ENCODE measurements around the gene TUBB4B.

TUBB4B gene

DNA sequence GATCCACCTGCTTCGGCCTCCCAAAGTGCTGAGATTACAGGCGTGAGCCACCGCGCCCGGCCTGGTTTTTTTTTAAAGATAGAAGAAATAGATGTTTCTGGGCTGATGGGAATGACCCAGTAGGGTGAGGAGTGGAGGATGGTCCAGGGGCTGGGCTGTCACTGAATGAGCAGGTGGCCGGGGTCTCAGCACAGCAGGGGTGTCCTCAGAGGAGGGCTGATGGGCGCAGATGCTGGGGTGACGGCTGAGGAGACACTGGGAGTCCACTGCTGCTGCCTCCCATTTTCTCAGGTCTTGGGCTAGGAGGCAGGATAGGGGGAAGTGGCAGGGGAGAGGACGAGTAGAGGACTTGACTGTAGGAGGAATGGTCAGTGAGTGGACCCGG is 34.1 kb downstream of the TUBB4B start:
- Histone ChIP-seq H3K36me3 (ENCODE audit: control insufficient read depth, insufficient read depth, low read length) (peaks cover 14% of the 10 kb centered on the region), H3K27me3 (ENCODE audit: control insufficient read depth, insufficient read depth, low read length) (no peaks in the 10 kb centered on the region), H3K9ac (ENCODE audit: low read depth, low read length) (no peak overlapping the region), H3K4me3 (ENCODE audit: low read depth, low read length) (no peak overlapping the region), H3K9me3 (ENCODE audit: control insufficient read depth, insufficient read depth, low read length) (no peaks in the 10 kb centered on the region), H3K4me1 (ENCODE audit: control insufficient read depth, insufficient read depth, low read length) (peaks cover 3% of the 10 kb centered on the region)

DNA sequence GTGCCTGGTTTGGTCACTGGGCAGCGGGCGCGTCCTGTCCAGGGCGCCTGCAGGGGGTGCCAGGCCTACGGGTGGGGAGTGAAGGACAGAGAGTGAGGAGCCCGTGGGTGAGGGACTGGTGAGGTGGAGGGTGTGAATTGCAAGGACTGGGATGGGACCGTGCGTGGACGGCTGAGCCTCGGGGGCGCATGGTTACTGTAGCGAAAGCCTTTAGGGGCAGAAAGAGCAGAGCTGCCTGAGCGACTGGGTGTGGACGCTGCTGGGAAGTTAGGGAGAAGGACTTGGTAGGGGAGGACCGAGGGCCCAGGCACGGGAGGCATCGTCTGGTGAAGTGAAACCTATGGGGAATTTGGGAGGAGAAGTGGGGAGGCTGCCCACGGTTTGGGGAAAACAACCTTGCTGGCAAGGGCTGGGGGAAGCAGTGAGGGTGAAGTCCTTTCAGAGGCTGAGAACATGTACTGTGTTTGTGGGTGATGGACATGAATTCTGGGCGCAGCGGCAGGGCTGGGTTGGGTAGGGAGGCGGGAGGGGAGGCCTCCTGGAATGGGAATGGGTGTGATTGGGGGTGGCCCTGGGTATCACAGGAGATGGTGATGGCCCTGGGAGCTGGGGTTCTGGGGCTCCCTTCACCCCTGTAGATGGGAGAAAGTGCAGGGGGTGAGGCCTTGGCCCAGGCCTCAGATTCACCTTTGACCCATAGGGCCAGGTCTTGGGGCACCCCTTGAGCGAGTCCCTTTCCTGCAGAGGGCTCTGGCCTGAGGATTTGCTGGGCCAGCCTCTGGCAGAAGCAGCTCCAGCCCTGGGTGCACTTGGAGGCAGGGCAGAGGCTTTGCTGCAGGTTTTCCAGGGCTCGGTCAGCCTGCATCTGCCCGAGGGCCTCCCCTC is 34.7 kb downstream of the TUBB4B start:
- peaks cover 13% of the 10 kb centered on the region for H3K36me3 ChIP-seq (ENCODE audit: control insufficient read depth, insufficient read depth, low read length)
- peaks cover 3% of the 10 kb centered on the region for H3K4me1 ChIP-seq (ENCODE audit: control insufficient read depth, insufficient read depth, low read length)
- H3K4me3 ChIP-seq (ENCODE audit: low read depth, low read length), result no peak overlapping the region
- peak overlapping the region; percentile 32 for H3K9ac ChIP-seq (ENCODE audit: low read depth, low read length)
- H3K9me3 ChIP-seq (ENCODE audit: control insufficient read depth, insufficient read depth, low read length), result no peaks in the 10 kb centered on the region
- no peaks in the 10 kb centered on the region for H3K27me3 ChIP-seq (ENCODE audit: control insufficient read depth, insufficient read depth, low read length)

DNA sequence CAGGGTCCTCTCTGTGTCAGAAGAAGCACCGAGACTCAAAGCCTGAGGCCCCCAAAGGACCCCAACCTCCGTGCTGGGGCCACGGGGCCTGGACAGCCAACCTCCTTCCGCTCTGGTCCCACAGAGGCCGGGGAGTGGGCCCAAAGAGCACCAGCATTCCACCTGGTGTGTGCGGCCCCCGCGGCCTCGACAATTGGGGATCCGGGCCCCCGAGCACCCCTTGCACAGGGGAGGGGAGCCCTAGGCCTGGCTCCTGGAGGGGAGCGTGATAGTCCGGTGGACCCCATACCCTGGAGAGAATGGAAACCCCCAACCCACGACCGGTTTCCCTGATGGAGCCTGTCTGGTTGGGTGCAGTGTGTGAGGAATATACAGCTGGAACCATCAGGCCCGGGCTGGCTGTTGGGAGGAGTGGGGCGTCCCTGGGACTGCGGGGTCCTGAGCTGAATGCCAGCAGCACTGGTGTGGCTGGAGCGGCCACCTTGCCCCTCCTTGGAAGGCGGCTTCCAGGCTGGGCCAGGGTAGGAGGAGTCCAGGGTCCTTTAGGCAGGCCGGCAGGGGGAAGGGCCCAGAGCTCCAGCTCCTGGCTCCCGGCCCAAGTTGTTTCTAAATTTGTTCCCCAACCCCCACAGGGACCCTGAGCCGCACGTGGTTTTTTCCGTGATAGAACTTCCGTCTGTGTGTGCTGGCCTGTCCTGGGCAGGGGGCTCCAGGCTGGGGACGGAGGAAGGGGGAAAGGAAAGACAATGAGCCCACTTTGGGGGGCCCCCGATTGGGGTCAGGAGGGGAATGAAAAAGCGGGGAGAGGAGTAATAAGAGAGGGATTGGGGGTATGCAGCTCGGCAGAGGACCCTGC is 35.6 kb downstream of the TUBB4B start:
- H3K4me3 ChIP-seq (ENCODE audit: low read depth, low read length), result peak overlapping the region; percentile 41
- H3K9me3 ChIP-seq (ENCODE audit: control insufficient read depth, insufficient read depth, low read length), result no peaks in the 10 kb centered on the region
- H3K4me1 ChIP-seq (ENCODE audit: control insufficient read depth, insufficient read depth, low read length), result peaks cover 3% of the 10 kb centered on the region
- H3K9ac ChIP-seq (ENCODE audit: low read depth, low read length), result peak overlapping the region; percentile 32
- H3K27me3 ChIP-seq (ENCODE audit: control insufficient read depth, insufficient read depth, low read length), result no peaks in the 10 kb centered on the region
- H3K36me3 ChIP-seq (ENCODE audit: control insufficient read depth, insufficient read depth, low read length), result peaks cover 12% of the 10 kb centered on the region

DNA sequence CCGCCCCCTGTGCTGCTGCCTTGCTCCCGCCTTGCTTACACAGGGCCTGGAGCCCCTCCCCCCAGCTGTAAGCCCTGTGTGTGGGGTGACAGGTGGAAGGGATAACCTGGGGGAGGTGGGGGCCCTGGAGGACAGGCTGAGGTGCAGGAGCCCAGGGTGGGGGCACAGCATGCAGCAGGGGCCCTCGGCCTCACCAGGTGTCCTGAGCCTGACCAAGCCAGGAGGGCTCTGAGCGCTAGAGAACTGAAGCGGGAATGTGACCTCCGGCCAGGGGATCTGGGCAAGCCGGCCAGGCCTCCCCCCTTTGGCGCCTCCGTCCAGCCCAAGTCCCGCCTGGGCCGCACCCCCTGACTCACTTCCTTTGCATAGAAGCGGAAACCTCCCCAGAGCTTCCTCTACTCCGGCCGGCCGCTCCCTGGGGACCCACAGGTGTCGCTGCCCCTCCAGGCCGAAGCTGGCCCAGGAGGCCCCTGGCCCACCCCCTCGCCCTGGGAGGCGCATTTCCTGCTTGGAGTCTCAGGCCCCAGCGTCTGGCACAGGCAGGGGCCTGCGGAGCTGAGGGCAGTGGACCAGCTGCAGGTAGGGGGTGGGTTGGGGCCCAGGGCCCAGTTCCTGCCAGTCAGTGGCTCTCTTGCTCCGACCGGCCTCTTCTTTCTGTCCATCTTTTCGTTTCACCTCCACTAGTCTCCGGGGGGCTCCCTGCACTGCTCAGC is 36.4 kb downstream of the TUBB4B start, which contains the start of gene TOR4A:
TOR4A (plus strand) TSS at position 398 of the 713 bp plus-strand sequence. CDS start 964 bp downstream, outside the sequence.
- H3K36me3 ChIP-seq (ENCODE audit: control insufficient read depth, insufficient read depth, low read length), result peaks cover 7% of the 10 kb centered on the region
- peaks cover 3% of the 10 kb centered on the region for H3K4me1 ChIP-seq (ENCODE audit: control insufficient read depth, insufficient read depth, low read length)

DNA sequence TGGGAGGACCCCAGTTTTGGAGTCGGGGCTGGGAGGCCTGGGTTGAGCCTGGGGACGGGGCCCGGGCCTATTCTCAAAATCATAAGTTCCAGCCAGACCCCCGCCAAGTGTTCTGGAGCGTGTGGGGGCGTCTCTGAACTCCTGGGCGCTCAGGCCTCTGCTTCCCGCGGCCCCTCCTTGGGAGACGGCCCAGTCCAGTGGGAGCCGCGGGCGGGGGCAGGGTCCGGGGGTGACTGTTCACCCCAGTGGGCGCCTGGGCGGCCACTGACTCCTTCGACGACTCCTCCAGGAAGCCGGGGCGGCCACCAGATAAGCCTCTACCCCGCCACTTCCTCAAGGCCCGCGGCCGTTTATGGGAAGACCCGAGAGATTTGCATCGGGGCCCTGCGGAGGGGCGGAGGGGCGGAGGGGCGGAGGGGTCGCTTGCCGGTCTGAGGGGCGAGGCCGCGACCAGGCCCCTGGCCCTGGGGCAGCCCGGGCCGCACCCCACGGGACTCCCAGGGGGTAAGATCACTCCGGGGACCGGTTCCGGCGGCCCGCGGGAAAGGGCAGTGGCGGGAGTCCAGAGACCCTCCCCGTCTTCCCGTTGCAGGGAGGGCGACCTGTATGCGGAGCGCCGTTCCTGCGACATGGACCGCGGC is 37.1 kb downstream of the TUBB4B start:
- no peaks in the 10 kb centered on the region for H3K9me3 ChIP-seq (ENCODE audit: control insufficient read depth, insufficient read depth, low read length)
- H3K27me3 ChIP-seq (ENCODE audit: control insufficient read depth, insufficient read depth, low read length), result no peaks in the 10 kb centered on the region
- H3K4me1 ChIP-seq (ENCODE audit: control insufficient read depth, insufficient read depth, low read length), result peaks cover 3% of the 10 kb centered on the region
- peaks cover 4% of the 10 kb centered on the region for H3K36me3 ChIP-seq (ENCODE audit: control insufficient read depth, insufficient read depth, low read length)
- peak overlapping the region; percentile 41 for H3K4me3 ChIP-seq (ENCODE audit: low read depth, low read length)
- peak overlapping the region; percentile 26 for H3K9ac ChIP-seq (ENCODE audit: low read depth, low read length)

More for the DNA sequence above, 36.4 kb downstream of the TUBB4B start, which contains the start of gene TOR4A:
- Histone ChIP-seq H3K9me3 (ENCODE audit: control insufficient read depth, insufficient read depth, low read length) (no peaks in the 10 kb centered on the region), H3K4me3 (ENCODE audit: low read depth, low read length) (peak within 1 kb of the TSS; percentile 41), H3K9ac (ENCODE audit: low read depth, low read length) (peak within 1 kb of the TSS; percentile 32), H3K27me3 (ENCODE audit: control insufficient read depth, insufficient read depth, low read length) (no peaks in the 10 kb centered on the region)

DNA sequence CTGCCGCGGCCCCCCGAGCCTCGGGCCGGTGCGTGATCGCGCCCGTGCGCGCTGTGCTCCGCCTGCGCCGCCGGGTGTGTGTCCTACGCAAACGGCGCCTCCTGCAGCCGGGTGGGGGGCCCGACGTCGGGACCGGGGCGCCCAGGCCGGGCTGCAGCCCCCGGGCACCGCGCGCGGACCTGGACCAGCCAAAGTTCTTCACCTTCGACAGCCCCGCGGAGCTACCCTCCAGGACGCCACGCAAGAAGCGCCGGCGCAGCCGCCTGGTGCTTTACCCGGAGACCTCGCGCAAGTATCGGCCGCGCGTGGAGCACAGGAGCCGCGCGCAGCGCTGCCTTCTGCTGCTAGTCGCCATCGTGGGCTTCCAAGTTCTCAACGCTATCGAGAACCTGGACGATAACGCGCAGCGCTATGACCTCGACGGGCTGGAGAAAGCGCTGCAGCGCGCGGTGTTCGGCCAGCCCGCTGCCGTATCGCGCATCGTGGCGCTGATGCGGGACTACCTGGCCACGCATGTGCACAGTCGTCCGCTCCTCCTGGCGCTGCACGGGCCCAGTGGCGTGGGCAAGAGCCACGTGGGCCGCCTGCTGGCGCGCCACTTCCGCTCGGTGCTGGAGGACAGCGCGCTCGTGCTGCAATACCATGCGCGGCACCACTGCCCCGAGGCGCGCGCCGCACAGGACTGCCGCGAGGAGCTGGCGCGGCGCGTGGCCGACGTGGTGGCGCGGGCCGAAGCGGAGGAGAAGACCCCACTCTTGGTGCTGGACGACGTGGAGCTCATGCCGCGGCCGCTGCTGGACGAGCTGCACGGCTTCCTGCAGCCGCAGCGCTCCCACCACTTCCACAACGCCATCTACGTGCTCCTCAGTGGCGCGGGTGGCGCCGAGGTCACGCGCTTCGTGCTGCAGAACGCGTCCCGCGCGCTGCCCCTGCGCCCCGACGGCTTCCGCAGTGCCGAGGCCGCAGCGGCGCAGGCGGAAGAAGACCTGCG is 37.9 kb downstream of the TUBB4B start:
- Histone ChIP-seq H3K9ac (ENCODE audit: low read depth, low read length) (no peak overlapping the region), H3K36me3 (ENCODE audit: control insufficient read depth, insufficient read depth, low read length) (peaks cover 3% of the 10 kb centered on the region), H3K9me3 (ENCODE audit: control insufficient read depth, insufficient read depth, low read length) (no peaks in the 10 kb centered on the region), H3K4me1 (ENCODE audit: control insufficient read depth, insufficient read depth, low read length) (peaks cover 3% of the 10 kb centered on the region), H3K27me3 (ENCODE audit: control insufficient read depth, insufficient read depth, low read length) (no peaks in the 10 kb centered on the region), H3K4me3 (ENCODE audit: low read depth, low read length) (peak overlapping the region; percentile 22)

DNA sequence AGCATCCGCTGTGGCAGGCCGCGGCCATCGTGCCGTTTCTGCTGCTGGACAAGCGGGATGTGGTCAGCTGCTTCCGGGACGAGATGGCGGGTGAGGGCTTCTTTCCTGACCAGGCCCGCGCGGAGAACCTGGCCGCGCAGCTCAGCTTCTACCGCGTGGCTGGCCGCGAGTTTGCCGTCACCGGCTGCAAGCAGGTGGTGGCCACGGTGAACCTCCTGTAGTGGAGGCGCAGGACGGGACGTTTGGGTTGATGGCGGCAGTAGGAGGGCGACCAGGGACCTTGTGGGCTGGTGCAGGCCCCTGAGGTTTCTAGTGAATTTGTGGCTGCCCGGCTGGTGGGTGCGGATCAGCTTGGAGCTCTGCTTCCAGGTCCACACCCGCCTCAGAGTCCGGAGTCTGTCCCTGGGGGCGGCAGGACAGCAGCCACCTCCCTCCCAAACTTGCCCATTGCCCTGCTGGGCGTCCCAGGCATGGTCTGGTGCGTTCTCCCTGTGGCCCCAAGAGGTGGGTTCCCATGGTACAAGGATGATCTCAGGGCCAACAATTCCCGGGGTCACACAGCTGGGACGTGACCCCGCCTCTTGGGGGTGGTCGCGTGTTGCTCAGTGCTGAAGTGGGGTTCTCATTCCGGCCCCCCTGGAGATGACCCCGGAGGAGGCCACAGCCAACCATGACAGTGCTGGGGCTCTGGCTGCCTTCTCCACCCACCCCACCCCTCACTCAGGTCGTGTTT is 38.8 kb downstream of the TUBB4B start:
- H3K4me1 ChIP-seq (ENCODE audit: control insufficient read depth, insufficient read depth, low read length), result peaks cover 3% of the 10 kb centered on the region
- peaks cover 3% of the 10 kb centered on the region for H3K36me3 ChIP-seq (ENCODE audit: control insufficient read depth, insufficient read depth, low read length)
- no peaks in the 10 kb centered on the region for H3K27me3 ChIP-seq (ENCODE audit: control insufficient read depth, insufficient read depth, low read length)
- no peaks in the 10 kb centered on the region for H3K9me3 ChIP-seq (ENCODE audit: control insufficient read depth, insufficient read depth, low read length)
- no peak overlapping the region for H3K4me3 ChIP-seq (ENCODE audit: low read depth, low read length)
- H3K9ac ChIP-seq (ENCODE audit: low read depth, low read length), result no peak overlapping the region

DNA sequence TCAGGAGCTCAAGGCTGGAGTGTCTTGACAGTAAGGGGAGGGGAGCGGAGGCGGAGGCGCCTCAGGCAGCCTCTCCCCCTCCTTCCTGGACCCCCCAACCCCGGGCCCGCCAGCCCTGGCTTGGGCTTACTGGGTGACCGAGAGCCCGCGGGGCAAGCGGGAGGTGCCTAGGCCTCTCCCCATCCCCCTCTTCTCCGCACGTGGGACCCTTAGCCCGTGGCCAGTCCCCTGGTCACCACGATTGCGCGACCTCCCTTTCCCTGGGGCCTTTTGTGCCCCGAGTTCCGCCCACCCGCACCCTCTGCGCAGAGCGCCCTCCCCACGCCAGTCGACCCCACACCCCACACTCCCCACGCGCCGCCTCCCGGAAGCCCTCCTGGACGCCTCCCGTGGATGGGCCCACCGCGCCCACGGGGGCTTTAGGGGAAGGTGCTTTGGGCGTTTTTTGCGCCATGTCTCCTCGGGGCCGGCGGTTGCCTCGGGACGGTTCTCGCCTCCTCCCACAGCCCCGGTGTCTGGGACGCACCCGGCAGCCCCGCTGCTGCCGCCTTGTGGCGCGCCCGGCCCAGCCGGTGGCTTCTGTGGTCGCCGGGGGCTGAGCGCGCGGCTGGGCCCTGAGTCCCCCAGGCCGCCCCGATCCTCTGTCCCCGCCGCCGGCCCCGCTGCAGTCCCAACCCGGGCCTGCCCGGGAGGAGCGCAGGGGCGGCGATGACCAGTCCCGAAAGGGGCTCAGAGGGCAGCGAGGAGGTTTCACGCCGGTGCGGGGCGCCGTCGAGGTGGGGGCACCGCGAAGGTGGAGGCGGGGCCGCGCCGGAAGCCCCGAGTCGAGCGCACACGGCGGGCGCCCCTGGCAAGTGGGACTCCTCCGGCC is 39.6 kb downstream of the TUBB4B start:
- Histone ChIP-seq H3K36me3 (ENCODE audit: control insufficient read depth, insufficient read depth, low read length) (peaks cover 3% of the 10 kb centered on the region), H3K4me3 (ENCODE audit: low read depth, low read length) (peak overlapping the region; percentile 48), H3K27me3 (ENCODE audit: control insufficient read depth, insufficient read depth, low read length) (no peaks in the 10 kb centered on the region), H3K9me3 (ENCODE audit: control insufficient read depth, insufficient read depth, low read length) (no peaks in the 10 kb centered on the region), H3K9ac (ENCODE audit: low read depth, low read length) (no peak overlapping the region), H3K4me1 (ENCODE audit: control insufficient read depth, insufficient read depth, low read length) (peaks cover 3% of the 10 kb centered on the region)

DNA sequence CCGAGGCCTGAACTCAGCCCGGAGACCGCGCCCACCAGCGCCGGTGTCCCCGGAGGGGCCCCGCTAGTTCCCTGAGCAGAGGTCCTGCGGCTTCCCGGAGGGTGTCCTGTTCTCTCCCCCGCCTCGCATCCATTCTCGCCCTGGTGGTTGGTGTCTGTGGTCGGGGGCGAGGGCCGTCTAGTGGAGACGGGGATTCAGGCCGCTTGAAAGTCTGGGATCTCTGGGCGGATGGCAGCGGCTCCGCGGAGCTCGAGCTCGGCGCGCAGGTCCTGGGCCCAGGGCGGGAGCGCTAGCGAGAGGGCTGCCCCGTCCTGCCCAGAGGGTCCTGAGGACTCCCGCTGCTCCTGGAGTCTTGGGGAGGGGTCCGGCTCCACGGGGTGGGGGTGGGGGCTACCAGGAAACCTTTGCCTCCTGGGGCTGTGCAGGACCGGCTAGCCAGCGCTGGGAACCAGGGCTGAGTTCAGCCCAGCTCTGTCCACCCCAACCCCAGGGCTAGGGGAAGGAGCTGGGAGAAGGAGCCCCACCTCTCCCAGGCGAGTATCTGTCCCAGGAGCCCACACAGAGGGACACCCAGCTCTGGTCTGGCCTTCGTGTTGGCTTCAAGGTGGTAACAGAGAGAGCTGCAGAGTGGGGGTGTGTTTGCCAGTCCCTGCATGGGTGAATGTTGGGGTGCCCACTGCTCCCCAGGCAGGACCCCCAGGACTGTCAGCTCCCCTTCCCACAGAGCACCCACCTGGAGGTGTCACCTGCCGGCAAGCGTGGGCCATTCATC is 40.4 kb downstream of the TUBB4B start:
- H3K4me3 ChIP-seq (ENCODE audit: low read depth, low read length), result peak overlapping the region; percentile 48
- H3K4me1 ChIP-seq (ENCODE audit: control insufficient read depth, insufficient read depth, low read length), result no peaks in the 10 kb centered on the region
- peaks cover 3% of the 10 kb centered on the region for H3K36me3 ChIP-seq (ENCODE audit: control insufficient read depth, insufficient read depth, low read length)
- no peaks in the 10 kb centered on the region for H3K9me3 ChIP-seq (ENCODE audit: control insufficient read depth, insufficient read depth, low read length)
- H3K9ac ChIP-seq (ENCODE audit: low read depth, low read length), result no peak overlapping the region
- H3K27me3 ChIP-seq (ENCODE audit: control insufficient read depth, insufficient read depth, low read length), result no peaks in the 10 kb centered on the region

Measured in iPS-15b (cell line).